IMR-90 (cell line): ENCODE results near the gene PHC2. TPM values are rescaled to one million over a fixed set of nuclear protein-coding genes. Genes with fewer than 3 reads are reported as not detected.

ENCODE experiments used
- ATAC-seq: fragments of 200-7000 bp; cut with Tn5 transposase; 2 replicates; pipeline ENCODE4 v1.9.1; 2020; ENCODE audit warnings: low read depth, mild to moderate bottlenecking, moderate library complexity
- BruUV-seq: library from RNA; stranded (reverse); fragments of 400-500 nt; replicated peaks from 2 replicates; lab custom pipeline; 2021; lab: Mats Ljungman, UMichigan
- CTCF ChIA-PET: fragments of 300-600 bp; formaldehyde crosslinking; extraction: SDS; loops from one replicate; lab custom pipeline; 2021; ENCODE audit warnings: antibody characterized with exemption; lab: Yijun Ruan, JAX
- POLR2A ChIA-PET: fragments of 300-600 bp; sonication (Branson Sonifier 250); formaldehyde crosslinking; loops from one replicate; lab custom pipeline; 2022; ENCODE audit warnings: antibody characterized with exemption; ENCODE audit not compliant: unreplicated experiment; lab: Charles Lee
- DNase-seq: peaks from one replicate; pipeline ENCODE4 v3.0.0; 2013
- H2AFZ ChIP-seq: replicated peaks from 2 replicates; pipeline ENCODE3; 2013; ENCODE audit warnings: low read length, mild to moderate bottlenecking; ENCODE audit not compliant: poor library complexity
- H2AK5ac ChIP-seq: 2 replicates; pipeline ENCODE4 v1.6.1; 2013; ENCODE audit warnings: low read depth, low read length, inconsistent platforms
- H2AK9ac ChIP-seq: replicated peaks from 2 replicates; pipeline ENCODE3; 2013; ENCODE audit warnings: mild to moderate bottlenecking, low read depth, low read length, moderate library complexity; ENCODE audit not compliant: poor library complexity
- H2BK120ac ChIP-seq: 2 replicates; pipeline ENCODE4 v1.6.1; 2013; ENCODE audit warnings: low read depth, low read length, inconsistent platforms
- H2BK15ac ChIP-seq: 3 replicates; pipeline ENCODE4 v1.6.1; 2013; ENCODE audit warnings: low read depth, low read length, inconsistent platforms
- H2BK20ac ChIP-seq: 2 replicates; pipeline ENCODE4 v1.6.1; 2013; ENCODE audit warnings: low read depth, mild to moderate bottlenecking, inconsistent platforms, low read length, moderate library complexity
- H2BK5ac ChIP-seq: 2 replicates; pipeline ENCODE4 v1.6.1; 2013; ENCODE audit warnings: mild to moderate bottlenecking, low read depth, low read length, inconsistent platforms; ENCODE audit not compliant: poor library complexity, severe bottlenecking
- H3K14ac ChIP-seq: replicated peaks from 2 replicates; pipeline ENCODE4 v1.6.1; 2013; ENCODE audit warnings: low read depth, low read length, inconsistent platforms
- H3K18ac ChIP-seq: 2 replicates; pipeline ENCODE4 v1.6.1; 2013; ENCODE audit warnings: low read depth, low read length, control low read depth
- H3K23ac ChIP-seq: 2 replicates; pipeline ENCODE4 v1.6.1; 2013; ENCODE audit warnings: low read depth, low read length, inconsistent platforms
- H3K27ac ChIP-seq: 2 replicates; pipeline ENCODE4 v1.5.1; 2013; ENCODE audit warnings: mild to moderate bottlenecking, control low read depth, low read length; ENCODE audit not compliant: insufficient read depth
- H3K27me3 ChIP-seq: 2 replicates; pipeline ENCODE4 v1.6.1; 2013; ENCODE audit warnings: low read length; ENCODE audit not compliant: control insufficient read depth, insufficient read depth
- H3K36me3 ChIP-seq: 2 replicates; pipeline ENCODE4 v1.6.1; 2013; ENCODE audit warnings: low read length, mixed read lengths; ENCODE audit not compliant: control insufficient read depth, insufficient read depth
- H3K4ac ChIP-seq: 2 replicates; pipeline ENCODE4 v1.6.1; 2013; ENCODE audit warnings: low read depth, low read length, inconsistent platforms
- H3K4me1 ChIP-seq: 2 replicates; pipeline ENCODE4 v1.6.1; 2013; ENCODE audit warnings: low read length, mixed read lengths; ENCODE audit not compliant: control insufficient read depth, insufficient read depth
- H3K4me2 ChIP-seq: 2 replicates; pipeline ENCODE4 v1.6.1; 2013; ENCODE audit warnings: low read depth, mild to moderate bottlenecking, control low read depth, low read length, moderate library complexity
- H3K4me3 ChIP-seq: 2 replicates; pipeline ENCODE4 v1.5.1; 2013; ENCODE audit warnings: low read depth, mild to moderate bottlenecking, control low read depth, low read length, moderate library complexity; ENCODE audit not compliant: insufficient read depth
- H3K56ac ChIP-seq: 2 replicates; pipeline ENCODE4 v1.6.1; 2013; ENCODE audit warnings: low read length, inconsistent platforms; ENCODE audit not compliant: insufficient read depth; ENCODE audit errors: extremely low read depth
- H3K79me1 ChIP-seq, 2 experiments: 2 replicates each; pipeline ENCODE4 v1.6.1; 2013; ENCODE audit warnings: low read length in 2 of 2, inconsistent platforms in 1 of 2, low read depth in 1 of 2
- H3K9ac ChIP-seq: 2 replicates; pipeline ENCODE4 v1.6.1; 2013; ENCODE audit warnings: low read depth, low read length, control low read depth
- H3K9me1 ChIP-seq: 2 replicates; pipeline ENCODE4 v1.6.1; 2013; ENCODE audit warnings: low read length, inconsistent platforms; ENCODE audit not compliant: insufficient read depth
- H3K9me3 ChIP-seq: 2 replicates; pipeline ENCODE4 v1.6.1; 2013; ENCODE audit warnings: low read length; ENCODE audit not compliant: control insufficient read depth, insufficient read depth
- H4K20me1 ChIP-seq: 2 replicates; pipeline ENCODE4 v1.6.1; 2013; ENCODE audit warnings: low read length, inconsistent platforms; ENCODE audit not compliant: insufficient read depth
- H4K5ac ChIP-seq: 2 replicates; pipeline ENCODE4 v1.6.1; 2013; ENCODE audit warnings: mild to moderate bottlenecking, low read depth, low read length, control low read depth
- H4K8ac ChIP-seq, 2 experiments: 2 replicates each; pipeline ENCODE4 v1.6.1; 2013; ENCODE audit warnings: low read depth in 2 of 2, low read length in 2 of 2, control low read depth in 1 of 2, inconsistent platforms in 1 of 2
- H4K91ac ChIP-seq: 2 replicates; pipeline ENCODE4 v1.6.1; 2013; ENCODE audit warnings: low read depth, low read length, inconsistent platforms; ENCODE audit not compliant: insufficient read depth
- BHLHE40 ChIP-seq: fragments of 150-350 bp; IDR thresholded peaks from 2 replicates; pipeline ENCODE4 v1.6.1; 2016; ENCODE audit warnings: mild to moderate bottlenecking, low read depth, low read length
- CEBPB ChIP-seq: IDR thresholded peaks from 2 replicates; pipeline ENCODE4 v1.6.1; 2012; ENCODE audit warnings: low read depth, low read length, improper control_type of control experiment
- CHD1 ChIP-seq: IDR thresholded peaks from 2 replicates; pipeline ENCODE4 v1.6.1; 2012; ENCODE audit warnings: low read depth, low read length, improper control_type of control experiment
- FOS ChIP-seq: fragments of 150-350 bp; IDR thresholded peaks from 2 replicates; pipeline ENCODE4 v1.6.1; 2016; ENCODE audit warnings: low read depth, low read length
- MAFK ChIP-seq: IDR thresholded peaks from 2 replicates; pipeline ENCODE4 v1.6.1; 2012; ENCODE audit warnings: low read depth, low read length, improper control_type of control experiment
- MAZ ChIP-seq: IDR thresholded peaks from 2 replicates; pipeline ENCODE4 v1.6.1; 2012; ENCODE audit warnings: low read depth, mild to moderate bottlenecking, low read length, improper control_type of control experiment, moderate library complexity, borderline replicate concordance
- MXI1 ChIP-seq: IDR thresholded peaks from 2 replicates; pipeline ENCODE4 v1.6.1; 2012; ENCODE audit warnings: low read depth, mild to moderate bottlenecking, low read length, moderate library complexity, borderline replicate concordance
- NFE2L2 ChIP-seq: fragments of 150-350 bp; IDR thresholded peaks from 2 replicates; pipeline ENCODE4 v1.6.1; 2016; ENCODE audit warnings: low read depth, mild to moderate bottlenecking, low read length
- POLR2A ChIP-seq: IDR thresholded peaks from 2 replicates; pipeline ENCODE4 v1.6.1; 2012; ENCODE audit warnings: mild to moderate bottlenecking, low read depth, low read length
- RAD21 ChIP-seq: IDR thresholded peaks from 2 replicates; pipeline ENCODE4 v1.6.1; 2012; ENCODE audit warnings: low read length, improper control_type of control experiment
- RCOR1 ChIP-seq: IDR thresholded peaks from 2 replicates; pipeline ENCODE4 v1.6.1; 2012; ENCODE audit warnings: mild to moderate bottlenecking, low read length, improper control_type of control experiment; ENCODE audit not compliant: insufficient replicate concordance
- RFX5 ChIP-seq: IDR thresholded peaks from 2 replicates; pipeline ENCODE4 v1.8.0; 2012; ENCODE audit warnings: low read depth, mild to moderate bottlenecking, low read length, moderate library complexity
- SMC3 ChIP-seq: fragments of 150-350 bp; IDR thresholded peaks from 2 replicates; pipeline ENCODE4 v1.6.1; 2016; ENCODE audit warnings: low read depth, mild to moderate bottlenecking, antibody characterized with exemption, low read length, moderate library complexity
- WGBS, 2 experiments: methylation state at CpG; one replicate each; pipeline versions ENCODE4 v1.1.5 to v1.1.7; 2013; ENCODE audit warnings: missing lambda C conversion rate in 2 of 2; ENCODE audit not compliant: insufficient read length in 1 of 2; ENCODE audit errors: extremely low coverage in 2 of 2; 5-methylcytosine and 5-hydroxymethylcytosine counted together
- dilution Hi-C: fragments of 300-500 bp; cut with HindIII; formaldehyde crosslinking; loops from one replicate; pipeline ENCODE4 v1.14.3; 2018; ENCODE audit warnings: low sequenced_read_pairs; ENCODE audit not compliant: unreplicated experiment
- in situ Hi-C: fragments of 300-500 bp; cut with MboI; formaldehyde crosslinking; loops from 3 replicates; pipeline ENCODE4 v1.14.3; 2019; ENCODE audit warnings: low sequenced_read_pairs, inconsistent platforms, mixed read lengths
- intact Hi-C: fragments of 100-400 bp; cut with micrococcal nuclease; formaldehyde crosslinking; loops from 2 replicates; pipeline ENCODE4 v1.10.0; 2022
- polyA plus RNA-seq, 3 experiments: library from polyadenylated mRNA; depleted of rRNA; stranded (reverse); fragments of >200 nt; gene quantifications; 2 replicates each; pipeline ENCODE4 v1.2.3, GENCODE V29; 2012; ENCODE audit warnings: low replicate concordance in 1 of 3
- total RNA-seq: library from RNA; depleted of rRNA; stranded (reverse); fragments of >200 nt; gene quantifications from 2 replicates; pipeline ENCODE4 v1.2.3, GENCODE V29; 2012
- TF ChIP-seq, protein P1 (sequence below): conservative IDR thresholded peaks from 2 replicates; pipeline ENCODE4 v1.5.1; 2012; ENCODE audit warnings: mild to moderate bottlenecking, low read depth, low read length, improper control_type of control experiment
- TF ChIP-seq, protein P2 (sequence below): fragments of 150-350 bp; IDR thresholded peaks from 2 replicates; pipeline ENCODE4 v1.6.1; 2016; ENCODE audit warnings: low read depth, mild to moderate bottlenecking, low read length, moderate library complexity, borderline replicate concordance
- TF ChIP-seq, protein P3 (sequence below): fragments of 150-350 bp; IDR thresholded peaks from 2 replicates; pipeline ENCODE4 v1.6.1; 2017; ENCODE audit warnings: mild to moderate bottlenecking, antibody characterized with exemption, low read length, low read depth

PHC2 gene
- total and polyA plus RNA-seq, 2 of the 4 experiments (the other 2 are of a cell fraction): 46.4 to 98.1 TPM

DNA sequence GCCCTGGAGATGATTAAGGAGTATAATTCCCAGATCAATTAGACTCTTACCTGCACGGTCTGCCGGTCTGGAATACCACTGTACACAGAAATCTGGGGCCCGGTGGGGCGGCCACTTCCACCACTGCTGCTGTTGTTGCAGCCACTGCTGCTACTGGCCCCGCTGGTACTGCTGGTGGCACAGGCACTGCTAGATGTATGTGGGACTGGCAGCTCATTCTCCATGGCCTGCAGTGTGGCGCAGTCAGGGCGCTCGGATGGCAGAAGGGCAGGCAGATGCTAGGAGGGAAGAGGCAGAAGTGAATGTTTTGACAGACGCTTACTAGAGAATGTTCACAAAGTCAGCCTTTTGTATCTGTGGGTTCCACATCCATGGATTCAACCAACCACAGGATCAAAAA, 55.6 kb downstream of the PHC2 start:
- Histone ChIP-seq H3K27ac (no peak overlapping the region), H3K4ac (peak overlapping the region; percentile 1; the same call in 1 of the 2 replicates), H2BK5ac (no peak overlapping the region), H3K56ac (no peak overlapping the region), H3K36me3 (peaks cover 5% of the 10 kb centered on the region; the same call in 1 of the 2 replicates), H3K4me3 (no peak overlapping the region), H2BK20ac (peak overlapping the region; percentile 44; the same call in 1 of the 2 replicates), H3K9ac (no peak overlapping the region), H3K18ac (peak overlapping the region; percentile 34), H4K5ac (peak overlapping the region; percentile 32; the same call in 1 of the 2 replicates), H3K9me3 (no peaks in the 10 kb centered on the region), H2AFZ (no peak overlapping the region), H3K79me1 (0 out of 4 replicates have a peak, but pooled peaks cover 0 to 8% of the 10 kb centered on the region in 2 experiments), H2BK120ac (no peak overlapping the region), H3K4me2 (no peak overlapping the region), H4K8ac (no peak overlapping the region), H2AK9ac (no peak overlapping the region), H2BK15ac (peak overlapping the region; percentile 56; the same call in 2 of the 3 replicates), H4K91ac (peak overlapping the region; percentile 42), H3K14ac (no peak overlapping the region), H2AK5ac (peak overlapping the region; percentile 77; the same call in 1 of the 2 replicates), H3K23ac (no peak overlapping the region), H3K27me3 (no peaks in the 10 kb centered on the region), H3K9me1 (peaks cover 16% of the 10 kb centered on the region), H3K4me1 (peaks cover 31% of the 10 kb centered on the region), H4K20me1 (no peaks in the 10 kb centered on the region; the same call in 1 of the 2 replicates)
- POLR2A ChIA-PET: no interaction called here
- no TSS peak for BruUV-seq
- in situ Hi-C loops: no loop called here
- no peak for ATAC-seq
- WGBS, 2 experiments: no CpG with 5 or more reads among the region's 9 CpGs
- CTCF ChIA-PET: interaction anchor here (2.2 kb wide), 1 partner anchor 81 kb away, joined by 5 read pairs; no protein-coding TSS in a partner anchor
- DNase-seq: no peak
- intact Hi-C loops: no loop called here
- dilution Hi-C loops: no loop called here
- TF ChIP-seq SMC3: no peak
- TF ChIP-seq, protein P1, sequence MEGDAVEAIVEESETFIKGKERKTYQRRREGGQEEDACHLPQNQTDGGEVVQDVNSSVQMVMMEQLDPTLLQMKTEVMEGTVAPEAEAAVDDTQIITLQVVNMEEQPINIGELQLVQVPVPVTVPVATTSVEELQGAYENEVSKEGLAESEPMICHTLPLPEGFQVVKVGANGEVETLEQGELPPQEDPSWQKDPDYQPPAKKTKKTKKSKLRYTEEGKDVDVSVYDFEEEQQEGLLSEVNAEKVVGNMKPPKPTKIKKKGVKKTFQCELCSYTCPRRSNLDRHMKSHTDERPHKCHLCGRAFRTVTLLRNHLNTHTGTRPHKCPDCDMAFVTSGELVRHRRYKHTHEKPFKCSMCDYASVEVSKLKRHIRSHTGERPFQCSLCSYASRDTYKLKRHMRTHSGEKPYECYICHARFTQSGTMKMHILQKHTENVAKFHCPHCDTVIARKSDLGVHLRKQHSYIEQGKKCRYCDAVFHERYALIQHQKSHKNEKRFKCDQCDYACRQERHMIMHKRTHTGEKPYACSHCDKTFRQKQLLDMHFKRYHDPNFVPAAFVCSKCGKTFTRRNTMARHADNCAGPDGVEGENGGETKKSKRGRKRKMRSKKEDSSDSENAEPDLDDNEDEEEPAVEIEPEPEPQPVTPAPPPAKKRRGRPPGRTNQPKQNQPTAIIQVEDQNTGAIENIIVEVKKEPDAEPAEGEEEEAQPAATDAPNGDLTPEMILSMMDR: no peak
- no peak for TF ChIP-seq BHLHE40
- TF ChIP-seq POLR2A: no peak
- no peak for TF ChIP-seq MAFK
- TF ChIP-seq CEBPB: no peak
- TF ChIP-seq RAD21: no peak
- TF ChIP-seq, protein P2, sequence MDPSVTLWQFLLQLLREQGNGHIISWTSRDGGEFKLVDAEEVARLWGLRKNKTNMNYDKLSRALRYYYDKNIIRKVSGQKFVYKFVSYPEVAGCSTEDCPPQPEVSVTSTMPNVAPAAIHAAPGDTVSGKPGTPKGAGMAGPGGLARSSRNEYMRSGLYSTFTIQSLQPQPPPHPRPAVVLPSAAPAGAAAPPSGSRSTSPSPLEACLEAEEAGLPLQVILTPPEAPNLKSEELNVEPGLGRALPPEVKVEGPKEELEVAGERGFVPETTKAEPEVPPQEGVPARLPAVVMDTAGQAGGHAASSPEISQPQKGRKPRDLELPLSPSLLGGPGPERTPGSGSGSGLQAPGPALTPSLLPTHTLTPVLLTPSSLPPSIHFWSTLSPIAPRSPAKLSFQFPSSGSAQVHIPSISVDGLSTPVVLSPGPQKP: no peak
- TF ChIP-seq, protein P3, sequence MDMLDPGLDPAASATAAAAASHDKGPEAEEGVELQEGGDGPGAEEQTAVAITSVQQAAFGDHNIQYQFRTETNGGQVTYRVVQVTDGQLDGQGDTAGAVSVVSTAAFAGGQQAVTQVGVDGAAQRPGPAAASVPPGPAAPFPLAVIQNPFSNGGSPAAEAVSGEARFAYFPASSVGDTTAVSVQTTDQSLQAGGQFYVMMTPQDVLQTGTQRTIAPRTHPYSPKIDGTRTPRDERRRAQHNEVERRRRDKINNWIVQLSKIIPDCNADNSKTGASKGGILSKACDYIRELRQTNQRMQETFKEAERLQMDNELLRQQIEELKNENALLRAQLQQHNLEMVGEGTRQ: no peak
- TF ChIP-seq RCOR1: no peak
- no peak for TF ChIP-seq MAZ
- no peak for TF ChIP-seq RFX5
- no peak for TF ChIP-seq MXI1
- TF ChIP-seq CHD1: no peak
- TF ChIP-seq FOS: no peak
- no peak for TF ChIP-seq NFE2L2
